Fibroblast of lung (primary cell): ENCODE results near the gene FLNA. TPM values are rescaled to one million over a fixed set of nuclear protein-coding genes. Genes with fewer than 3 reads are reported as not detected.
A peak's percentile ranks its signal among the peaks of the same experiment; 100 is the strongest.

Source experiments
- DNase-seq, 2 donors: peaks; one replicate each; pipeline versions ENCODE4 v3.0.0 to v3.0.0-alpha.2; 2010; ENCODE audit warnings: low read depth in 2 of 2
- H2AFZ ChIP-seq: 2 replicates; pipeline ENCODE4 v1.5.1; 2012; ENCODE audit warnings: low read length, control low read depth, inconsistent platforms
- H3K27ac ChIP-seq: 2 replicates; pipeline ENCODE4 v1.5.1; 2011; ENCODE audit warnings: low read length, control low read depth; ENCODE audit not compliant: insufficient read depth
- H3K27me3 ChIP-seq: 2 replicates; pipeline ENCODE4 v1.5.1; 2011; ENCODE audit warnings: mild to moderate bottlenecking, low read length; ENCODE audit not compliant: control insufficient read depth, insufficient read depth
- H3K36me3 ChIP-seq: 2 replicates; pipeline ENCODE4 v1.5.1; 2011; ENCODE audit warnings: low read length; ENCODE audit not compliant: control insufficient read depth, insufficient read depth
- H3K4me1 ChIP-seq: 2 replicates; pipeline ENCODE4 v1.5.1; 2011; ENCODE audit warnings: low read length; ENCODE audit not compliant: control insufficient read depth, insufficient read depth; ENCODE audit errors: extremely low read depth
- H3K4me2 ChIP-seq: 2 replicates; pipeline ENCODE4 v1.5.1; 2011; ENCODE audit warnings: low read length, control low read depth; ENCODE audit not compliant: insufficient read depth; ENCODE audit errors: extremely low read depth
- H3K4me3 ChIP-seq, 4 experiments: fragments of 200-600 bp in 1 of 4; sonication (generic) in 1 of 4; replicated peaks in 1 of 4; 2 replicates each; pipeline ENCODE4 v1.5.1; 2011 to 2016; ENCODE audit warnings: low read length in 4 of 4, low read depth in 3 of 4, mild to moderate bottlenecking in 3 of 4, control low read depth in 2 of 4, inconsistent platforms in 1 of 4, mixed read lengths in 1 of 4; ENCODE audit not compliant: insufficient read depth in 1 of 4; ENCODE audit errors: control extremely low read depth in 1 of 4
- H3K79me2 ChIP-seq: 2 replicates; pipeline ENCODE4 v1.5.1; 2012; ENCODE audit warnings: mild to moderate bottlenecking, low read length, inconsistent platforms; ENCODE audit not compliant: control insufficient read depth, insufficient read depth
- H3K9ac ChIP-seq: 2 replicates; pipeline ENCODE4 v1.5.1; 2011; ENCODE audit warnings: mild to moderate bottlenecking, low read length, control low read depth; ENCODE audit not compliant: insufficient read depth
- H3K9me3 ChIP-seq: 2 replicates; pipeline ENCODE4 v1.5.1; 2012; ENCODE audit warnings: low read depth, low read length; ENCODE audit not compliant: control insufficient read depth, insufficient read depth
- H4K20me1 ChIP-seq: 2 replicates; pipeline ENCODE4 v1.5.1; 2011; ENCODE audit warnings: low read length; ENCODE audit not compliant: control insufficient read depth, insufficient read depth; ENCODE audit errors: extremely low read depth
- EZH2 ChIP-seq: IDR thresholded peaks from 2 replicates; pipeline ENCODE4 v1.5.1; 2012; ENCODE audit warnings: low read length, control low read depth, mild to moderate bottlenecking; ENCODE audit errors: missing control alignments
- polyA plus RNA-seq, 2 donors: library from polyadenylated mRNA; depleted of rRNA in 1 of 2; stranded (reverse) in 1 of 2; unstranded in 1 of 2; fragments of >200 nt; gene quantifications; 2 replicates each; pipeline ENCODE4 v1.2.1, GENCODE V29; 2011 to 2012; ENCODE audit warnings: missing spikeins in 1 of 2
- total RNA-seq: library from RNA; depleted of rRNA; stranded (reverse); fragments of >200 nt; gene quantifications from 2 replicates; pipeline ENCODE4 v1.2.1, GENCODE V29; 2014
- TF ChIP-seq, protein P1 (sequence below), 2 donors: IDR thresholded peaks in 1 of 2; conservative IDR thresholded peaks in 1 of 2; 1 replicate in 1 of 2; 2 replicates in 1 of 2; pipeline ENCODE4 v1.5.1; 2011 to 2012; ENCODE audit warnings: low read length in 2 of 2, control low read depth in 1 of 2, inconsistent platforms in 1 of 2, low read depth in 1 of 2, mild to moderate bottlenecking in 1 of 2

Gene FLNA
- total and polyA plus RNA-seq, 2 donors (not counting 1 experiment from before 2014, with no cell fraction given), result 799 to 2,728 TPM

DNA sequence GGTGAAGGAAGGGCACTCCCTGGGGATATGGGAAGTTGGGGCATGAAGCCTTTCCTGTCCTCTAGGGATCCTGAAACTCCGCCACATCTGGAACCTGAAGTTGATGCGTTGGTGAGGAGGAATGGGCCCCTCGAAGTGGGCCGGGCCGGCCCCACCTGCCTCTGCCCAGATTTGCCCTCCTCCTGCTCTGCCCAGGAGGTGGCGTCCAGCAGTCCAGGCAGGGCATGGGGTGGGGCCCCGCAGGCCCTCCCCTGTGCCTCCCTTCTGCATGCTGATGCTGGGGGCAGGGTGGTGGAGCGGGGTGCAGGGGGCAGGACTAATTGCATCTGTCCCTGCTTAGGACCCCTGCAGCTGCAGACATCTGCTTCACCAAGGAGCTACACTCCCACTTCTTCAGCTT is 38.7 kb upstream of the FLNA start:
- Histone ChIP-seq H3K9ac (no peak overlapping the region), H3K36me3 (no peaks in the 10 kb centered on the region), H3K4me1 (peaks cover 2% of the 10 kb centered on the region), H2AFZ (no peak overlapping the region), H3K4me2 (no peak overlapping the region), H3K4me3 (no peak overlapping the region), H3K79me2 (no peaks in the 10 kb centered on the region), H3K9me3 (no peaks in the 10 kb centered on the region), H4K20me1 (no peaks in the 10 kb centered on the region), H3K27ac (no peak overlapping the region), H3K27me3 (no peaks in the 10 kb centered on the region)
- no peak for DNase-seq
- TF ChIP-seq, protein P1, sequence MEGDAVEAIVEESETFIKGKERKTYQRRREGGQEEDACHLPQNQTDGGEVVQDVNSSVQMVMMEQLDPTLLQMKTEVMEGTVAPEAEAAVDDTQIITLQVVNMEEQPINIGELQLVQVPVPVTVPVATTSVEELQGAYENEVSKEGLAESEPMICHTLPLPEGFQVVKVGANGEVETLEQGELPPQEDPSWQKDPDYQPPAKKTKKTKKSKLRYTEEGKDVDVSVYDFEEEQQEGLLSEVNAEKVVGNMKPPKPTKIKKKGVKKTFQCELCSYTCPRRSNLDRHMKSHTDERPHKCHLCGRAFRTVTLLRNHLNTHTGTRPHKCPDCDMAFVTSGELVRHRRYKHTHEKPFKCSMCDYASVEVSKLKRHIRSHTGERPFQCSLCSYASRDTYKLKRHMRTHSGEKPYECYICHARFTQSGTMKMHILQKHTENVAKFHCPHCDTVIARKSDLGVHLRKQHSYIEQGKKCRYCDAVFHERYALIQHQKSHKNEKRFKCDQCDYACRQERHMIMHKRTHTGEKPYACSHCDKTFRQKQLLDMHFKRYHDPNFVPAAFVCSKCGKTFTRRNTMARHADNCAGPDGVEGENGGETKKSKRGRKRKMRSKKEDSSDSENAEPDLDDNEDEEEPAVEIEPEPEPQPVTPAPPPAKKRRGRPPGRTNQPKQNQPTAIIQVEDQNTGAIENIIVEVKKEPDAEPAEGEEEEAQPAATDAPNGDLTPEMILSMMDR (conservative IDR thresholded peaks at IDR 0.05 in 1 of 2, IDR thresholded peaks at IDR 0.05 in 1 of 2; ENCODE audit: low read depth in 1 of 2, low read length in 2 of 2), result no peak
- no peak for TF ChIP-seq EZH2

DNA sequence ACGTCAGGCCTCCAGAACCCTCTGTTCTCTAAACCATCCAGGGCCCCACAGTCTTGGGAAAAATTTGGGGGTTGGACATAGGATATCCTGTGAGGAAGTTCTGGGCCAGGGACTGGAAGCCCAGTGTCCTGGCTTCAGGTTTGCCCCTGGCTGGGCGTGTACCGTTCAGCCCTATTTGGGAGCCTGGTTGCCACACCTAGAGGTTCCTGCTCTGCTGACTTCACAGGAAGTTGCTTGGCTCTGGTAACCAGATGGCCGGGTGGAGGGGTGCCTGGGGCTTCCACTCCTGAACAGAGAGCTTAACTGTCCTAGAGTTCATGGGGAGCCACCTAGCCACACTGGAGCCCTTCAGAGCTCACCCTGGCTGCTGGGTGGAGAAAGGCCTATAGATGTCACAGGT is 38.0 kb upstream of the FLNA start:
- Histone ChIP-seq H3K9me3 (no peaks in the 10 kb centered on the region), H3K36me3 (no peaks in the 10 kb centered on the region), H3K4me3 (peak overlapping the region; percentile 41 to 70 (median 50)), H3K27me3 (no peaks in the 10 kb centered on the region), H3K79me2 (no peaks in the 10 kb centered on the region), H4K20me1 (no peaks in the 10 kb centered on the region), H2AFZ (no peak overlapping the region), H3K4me2 (peak overlapping the region; percentile 83), H3K27ac (peak overlapping the region; percentile 56), H3K9ac (no peak overlapping the region), H3K4me1 (peaks cover 2% of the 10 kb centered on the region)
- no peak for DNase-seq
- TF ChIP-seq, protein P1 (conservative IDR thresholded peaks at IDR 0.05 in 1 of 2, IDR thresholded peaks at IDR 0.05 in 1 of 2; ENCODE audit: low read depth in 1 of 2, low read length in 2 of 2), result no peak
- TF ChIP-seq EZH2, result no peak

DNA sequence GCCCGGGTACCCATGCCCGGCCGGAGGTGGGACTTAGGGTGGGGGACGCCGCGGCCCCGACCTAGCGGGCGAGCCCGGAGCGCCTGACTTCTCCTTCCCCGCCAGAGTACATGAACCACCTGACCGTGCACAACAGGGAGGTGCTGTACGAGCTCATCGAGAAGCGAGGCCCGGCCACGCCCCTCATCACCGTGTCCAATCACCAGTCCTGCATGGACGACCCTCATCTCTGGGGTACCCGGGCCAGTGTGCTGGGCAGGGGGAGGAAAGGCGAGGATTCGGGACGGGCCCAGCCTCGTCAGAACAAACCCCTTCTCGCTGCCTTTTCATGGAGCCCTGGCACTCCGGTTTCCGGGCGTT is 37.5 kb upstream of the FLNA start:
- Histone ChIP-seq H3K27me3 (no peaks in the 10 kb centered on the region), H3K4me1 (peaks cover 2% of the 10 kb centered on the region), H2AFZ (no peak overlapping the region), H3K9ac (peak overlapping the region; percentile 58), H3K9me3 (no peaks in the 10 kb centered on the region), H3K4me3 (peak overlapping the region; percentile 41 to 70 (median 50)), H3K36me3 (no peaks in the 10 kb centered on the region), H4K20me1 (no peaks in the 10 kb centered on the region), H3K4me2 (peak overlapping the region; percentile 83), H3K79me2 (no peaks in the 10 kb centered on the region), H3K27ac (peak overlapping the region; percentile 56)
- peak; percentile 35 to 50 for DNase-seq
- TF ChIP-seq EZH2, result no peak
- TF ChIP-seq, protein P1 (conservative IDR thresholded peaks at IDR 0.05 in 1 of 2, IDR thresholded peaks at IDR 0.05 in 1 of 2; ENCODE audit: low read depth in 1 of 2, low read length in 2 of 2), result no peak
